Sigmoid colon (tissue), 7 donors: ENCODE results near the gene CDC42BPA. TPM values are rescaled to one million over a fixed set of nuclear protein-coding genes. Genes with fewer than 3 reads are reported as not detected.
"Not testable (repeated sequence)": the region's sequence is repeated elsewhere in the genome, so short reads cannot be mapped to it uniquely, and the experiment has no call there.

ENCODE experiments used
- DNase-seq: peaks from one replicate; pipeline ENCODE4 v3.0.0-alpha.2; 2019
- H3K27ac ChIP-seq, 4 donors: fragments of 200-600 bp; sonication (generic); one replicate each; pipeline ENCODE4 v1.5.1; 2016 to 2019; ENCODE audit warnings: mild to moderate bottlenecking in 1 of 4
- H3K27me3 ChIP-seq, 3 donors: fragments of 200-600 bp; sonication (generic); one replicate each; pipeline ENCODE4 v1.5.1; 2019; ENCODE audit warnings: mild to moderate bottlenecking in 1 of 3
- H3K36me3 ChIP-seq, 4 donors: fragments of 200-600 bp; sonication (generic); one replicate each; pipeline ENCODE4 v1.5.1; 2016 to 2019
- H3K4me1 ChIP-seq, 4 donors: fragments of 200-600 bp; sonication (generic); one replicate each; pipeline ENCODE4 v1.5.1; 2017 to 2019
- H3K4me3 ChIP-seq, 4 donors: fragments of 200-600 bp; sonication (generic); one replicate each; pipeline ENCODE4 v1.5.1; 2017 to 2019; ENCODE audit warnings: mild to moderate bottlenecking in 2 of 4, moderate library complexity in 1 of 4
- H3K9me3 ChIP-seq, 4 donors: fragments of 200-600 bp in 3 of 4; sonication (generic) in 3 of 4; one replicate each; pipeline versions ENCODE4 v1.5.1 to v1.6.1; 2013 to 2019
- EP300 ChIP-seq, 4 donors: sonication (generic); formaldehyde crosslinking; IDR thresholded peaks; one replicate each; pipeline ENCODE4 v1.6.1; 2017; ENCODE audit warnings: antibody characterized with exemption in 4 of 4
- POLR2A ChIP-seq, 2 donors: fragments of 450-650 bp; IDR thresholded peaks; one replicate each; pipeline ENCODE4 v1.6.1; 2016; ENCODE audit warnings: antibody characterized with exemption in 2 of 2, mild to moderate bottlenecking in 2 of 2, moderate library complexity in 2 of 2
- POLR2AphosphoS5 ChIP-seq, 4 donors: sonication (generic); formaldehyde crosslinking; IDR thresholded peaks; one replicate each; pipeline ENCODE4 v1.6.1; 2017; ENCODE audit warnings: antibody characterized with exemption in 4 of 4
- WGBS, 2 donors: extraction: QIAGEN DNeasy Blood & Tissue Kit; methylation state at CpG; one replicate each; pipeline ENCODE4 v1.1.7; 2013; 5-methylcytosine and 5-hydroxymethylcytosine counted together
- intact Hi-C: fragments of 100-400 bp; cut with DNase I; formaldehyde crosslinking; loops from one replicate; pipeline ENCODE4 v1.15.1; 2023
- polyA plus RNA-seq, 3 donors: library from polyadenylated mRNA; stranded (reverse); fragments of 200-250 nt; gene quantifications; one replicate each; pipeline ENCODE4 v1.2.3, GENCODE V29; 2013
- total RNA-seq, 4 donors: library from RNA; depleted of rRNA; stranded (reverse); fragments of >200 nt; gene quantifications; one replicate each; pipeline ENCODE4 v1.1.0, GENCODE V29; 2016
- TF ChIP-seq, protein P1 (sequence below), 4 experiments: fragments of 450-650 bp in 3 of 4; fragments of 200-600 bp in 1 of 4; IDR thresholded peaks; one replicate each; pipeline ENCODE4 v1.5.1; 2016 to 2019; ENCODE audit warnings: antibody characterized with exemption in 4 of 4, mild to moderate bottlenecking in 3 of 4, moderate library complexity in 2 of 4
- donor health status: healthy with polysubstance abuse.
- donor health status: Bipolar disorder and iron deficiency.
- donor health status: healthy.

The CDC42BPA gene
- total and polyA plus RNA-seq, 7 donors, result 8.4 to 93.6 (median 60.8) TPM

DNA sequence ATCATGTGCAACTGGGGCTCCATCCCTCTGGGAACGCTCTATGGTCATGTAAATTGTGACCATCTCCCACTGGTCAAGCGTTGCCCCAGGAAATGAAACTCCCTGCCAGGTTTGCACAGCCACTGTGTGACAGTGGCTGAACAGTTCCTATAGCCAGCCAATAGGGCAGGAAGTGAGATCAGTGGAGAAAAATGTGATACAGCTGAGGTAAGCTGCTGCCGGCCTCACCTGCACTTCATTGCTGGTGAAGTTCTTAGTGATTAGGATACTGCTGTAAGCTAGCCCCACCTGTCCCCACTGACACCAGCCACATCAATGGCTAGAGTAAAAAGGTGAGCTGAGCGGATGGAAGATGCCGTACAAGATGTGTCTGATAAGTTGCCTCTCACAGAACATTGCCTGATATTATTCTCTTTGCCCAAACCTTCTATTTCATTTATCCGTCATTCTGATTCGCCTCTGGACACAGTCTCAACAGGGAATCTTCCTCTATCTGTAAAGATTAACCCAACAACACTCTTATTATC is 38.4 kb upstream of the CDC42BPA start:
- Histone ChIP-seq H3K27me3 (no peaks in the 10 kb centered on the region), H3K9me3 (no peaks in the 10 kb centered on the region), H3K36me3 (no peaks in the 10 kb centered on the region), H3K4me1 (peaks cover 0 to 2% (median under 1%) of the 10 kb centered on the region in 4 donors), H3K27ac (peak overlapping the region in 1 of 4 donors; percentile 51), H3K4me3 (no peak overlapping the region)
- DNase-seq, result no peak
- TF ChIP-seq POLR2A (IDR thresholded peaks at IDR 0.05), result no peak
- no peak for TF ChIP-seq EP300 (IDR thresholded peaks at IDR 0.05)
- TF ChIP-seq, protein P1, sequence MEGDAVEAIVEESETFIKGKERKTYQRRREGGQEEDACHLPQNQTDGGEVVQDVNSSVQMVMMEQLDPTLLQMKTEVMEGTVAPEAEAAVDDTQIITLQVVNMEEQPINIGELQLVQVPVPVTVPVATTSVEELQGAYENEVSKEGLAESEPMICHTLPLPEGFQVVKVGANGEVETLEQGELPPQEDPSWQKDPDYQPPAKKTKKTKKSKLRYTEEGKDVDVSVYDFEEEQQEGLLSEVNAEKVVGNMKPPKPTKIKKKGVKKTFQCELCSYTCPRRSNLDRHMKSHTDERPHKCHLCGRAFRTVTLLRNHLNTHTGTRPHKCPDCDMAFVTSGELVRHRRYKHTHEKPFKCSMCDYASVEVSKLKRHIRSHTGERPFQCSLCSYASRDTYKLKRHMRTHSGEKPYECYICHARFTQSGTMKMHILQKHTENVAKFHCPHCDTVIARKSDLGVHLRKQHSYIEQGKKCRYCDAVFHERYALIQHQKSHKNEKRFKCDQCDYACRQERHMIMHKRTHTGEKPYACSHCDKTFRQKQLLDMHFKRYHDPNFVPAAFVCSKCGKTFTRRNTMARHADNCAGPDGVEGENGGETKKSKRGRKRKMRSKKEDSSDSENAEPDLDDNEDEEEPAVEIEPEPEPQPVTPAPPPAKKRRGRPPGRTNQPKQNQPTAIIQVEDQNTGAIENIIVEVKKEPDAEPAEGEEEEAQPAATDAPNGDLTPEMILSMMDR (IDR thresholded peaks at IDR 0.05), result no peak
- TF ChIP-seq POLR2AphosphoS5 (IDR thresholded peaks at IDR 0.05), result no peak
- intact Hi-C loops, result no loop called here
- 55 to 76% methylated on average over 7 of the region's 7 CpGs for WGBS, 2 donors

DNA sequence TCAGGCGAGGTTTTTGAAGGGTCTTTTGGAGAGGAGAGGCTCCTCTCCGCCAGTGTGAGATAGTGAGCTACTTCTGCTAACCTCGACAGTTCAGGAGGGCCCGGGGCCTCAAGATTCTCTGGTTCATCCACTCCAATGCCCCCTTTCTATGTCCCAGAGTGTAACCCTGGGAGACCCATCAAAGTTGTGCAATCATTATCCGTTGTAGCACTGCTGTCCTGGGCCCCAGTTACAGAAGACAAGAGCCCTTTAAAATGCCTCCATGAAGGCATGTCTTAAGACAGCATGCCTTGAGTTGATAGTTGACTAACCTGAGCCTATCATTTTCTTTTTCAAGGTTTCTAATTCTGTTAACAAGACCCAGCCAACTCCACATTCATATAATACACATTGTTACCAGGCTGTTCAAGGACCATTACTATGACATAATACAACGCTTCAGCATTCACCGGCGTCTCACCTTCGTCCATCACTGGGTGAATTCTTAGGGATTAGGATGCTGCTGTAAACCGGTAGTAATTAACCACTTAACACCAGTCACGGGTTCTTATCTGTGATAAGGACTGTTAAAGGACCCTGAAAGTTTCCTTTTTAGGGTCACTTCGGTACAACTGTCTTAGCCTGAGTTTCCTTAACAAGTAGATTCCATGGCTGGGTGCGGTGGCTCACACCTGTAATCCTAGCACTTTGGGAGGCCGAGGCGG is 37.4 kb upstream of the CDC42BPA start:
- H3K27me3 ChIP-seq, result no peaks in the 10 kb centered on the region
- peaks cover 0 to 11% (median 5%) of the 10 kb centered on the region in 4 donors for H3K4me1 ChIP-seq
- no peak overlapping the region for H3K27ac ChIP-seq
- intact Hi-C loops, result no loop called here
- H3K36me3 ChIP-seq, result no peaks in the 10 kb centered on the region
- WGBS, 2 donors, result 85 to 90% methylated on average over 15 of the region's 15 CpGs
- DNase-seq, result no peak
- no peaks in the 10 kb centered on the region for H3K9me3 ChIP-seq
- TF ChIP-seq EP300 (IDR thresholded peaks at IDR 0.05), result no peak
- TF ChIP-seq POLR2AphosphoS5 (IDR thresholded peaks at IDR 0.05), result no peak
- no peak for TF ChIP-seq POLR2A (IDR thresholded peaks at IDR 0.05)
- TF ChIP-seq, protein P1 (IDR thresholded peaks at IDR 0.05), result no peak
- no peak overlapping the region for H3K4me3 ChIP-seq

DNA sequence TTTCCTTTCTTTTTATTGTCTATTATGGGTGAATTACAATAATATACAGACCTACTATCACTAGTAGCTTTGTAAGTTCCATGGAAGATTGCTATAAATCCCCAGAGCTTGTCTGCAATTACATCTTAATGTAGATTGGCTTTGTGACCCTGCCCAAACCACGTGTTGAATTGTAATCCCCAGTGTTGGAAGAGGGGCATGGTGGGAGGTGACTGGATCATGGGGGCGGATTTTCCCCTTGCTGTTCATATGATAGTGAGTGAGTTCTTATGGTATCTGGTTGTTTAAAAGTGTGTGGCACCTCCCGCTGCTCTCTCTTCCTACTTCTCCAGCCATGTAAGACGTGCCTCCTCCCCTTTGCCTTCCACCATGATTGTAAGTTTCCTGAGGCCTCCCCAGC is 34.9 kb upstream of the CDC42BPA start:
- TF ChIP-seq POLR2A (IDR thresholded peaks at IDR 0.05), result no peak
- TF ChIP-seq POLR2AphosphoS5 (IDR thresholded peaks at IDR 0.05), result no peak
- TF ChIP-seq, protein P1 (IDR thresholded peaks at IDR 0.05), result no peak
- TF ChIP-seq EP300 (IDR thresholded peaks at IDR 0.05), result no peak
- Histone ChIP-seq H3K27me3 (no peaks in the 10 kb centered on the region), H3K27ac (no peak overlapping the region), H3K9me3 (no peaks in the 10 kb centered on the region), H3K4me1 (peaks cover 0 to 11% (median 5%) of the 10 kb centered on the region in 4 donors), H3K36me3 (no peaks in the 10 kb centered on the region), H3K4me3 (no peak overlapping the region)
- DNase-seq, result no peak
- intact Hi-C loops, result no loop called here
- 74 to 85% methylated on average over 4 of the region's 4 CpGs for whole genome bisulfite sequencing, 2 donors

DNA sequence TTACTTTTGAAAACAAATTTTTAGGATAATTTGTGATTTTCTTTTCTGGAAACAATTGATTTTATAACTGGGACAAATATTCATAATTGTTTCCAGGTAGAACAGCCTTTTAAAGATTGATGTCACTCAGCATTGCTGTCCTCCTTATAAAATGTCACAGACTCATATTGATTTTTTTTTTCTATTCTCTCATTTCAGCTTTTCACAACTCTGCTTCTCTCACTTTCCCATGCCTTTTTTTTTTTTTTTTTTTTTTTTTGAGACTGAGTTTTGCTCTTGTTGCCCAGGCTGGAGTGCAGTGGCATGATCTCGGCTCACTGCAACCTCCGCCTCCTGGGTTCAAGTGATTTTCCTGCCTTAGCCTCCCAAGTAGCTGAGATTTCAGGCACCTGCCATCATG is 33.9 kb upstream of the CDC42BPA start:
- intact Hi-C loops, H3K27me3 ChIP-seq, DNase-seq, H3K9me3 ChIP-seq, H3K27ac ChIP-seq, H3K4me3 ChIP-seq, H3K36me3 ChIP-seq: not testable (repeated sequence)
- 97% methylated on average over 2 of the region's 2 CpGs for WGBS, 2 donors
- peaks cover 0 to 11% (median 5%) of the 10 kb centered on the region in 4 donors for H3K4me1 ChIP-seq

DNA sequence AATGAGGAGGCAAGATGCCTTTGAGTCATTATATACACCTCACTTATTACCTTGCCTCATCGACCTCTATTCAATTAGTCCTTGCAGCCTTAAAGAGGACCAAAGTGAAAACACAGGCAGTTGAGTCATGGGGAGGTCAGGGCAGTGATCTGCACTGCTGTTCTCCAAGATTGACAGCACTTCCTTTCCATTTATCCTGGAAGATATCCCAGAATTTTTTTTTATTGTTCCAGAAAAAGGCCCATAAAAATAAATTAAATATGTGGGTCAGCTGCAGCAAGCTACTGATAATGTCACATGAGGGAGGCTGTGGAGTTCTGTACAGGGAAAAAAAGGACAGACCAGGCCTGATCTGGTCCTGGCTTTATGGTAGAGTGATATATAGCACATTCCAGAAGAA is 33.2 kb upstream of the CDC42BPA start:
- Histone ChIP-seq H3K27ac (no peak overlapping the region), H3K9me3 (no peaks in the 10 kb centered on the region), H3K36me3 (no peaks in the 10 kb centered on the region), H3K27me3 (no peaks in the 10 kb centered on the region), H3K4me3 (no peak overlapping the region), H3K4me1 (peaks cover 0 to 11% (median 5%) of the 10 kb centered on the region in 4 donors)
- 0 to 40% methylated on average over 1 of the region's 1 CpG for WGBS, 2 donors
- TF ChIP-seq POLR2AphosphoS5 (IDR thresholded peaks at IDR 0.05), result peak in 1 of 4 donors; percentile 4
- TF ChIP-seq, protein P1 (IDR thresholded peaks at IDR 0.05), result no peak
- no peak for TF ChIP-seq EP300 (IDR thresholded peaks at IDR 0.05)
- no peak for TF ChIP-seq POLR2A (IDR thresholded peaks at IDR 0.05)
- no peak for DNase-seq
- intact Hi-C loops, result no loop called here
